Left renal cortex interstitium (tissue), 4 donors: ENCODE measurements around the gene HECW1. TPM values are rescaled to one million over a fixed set of nuclear protein-coding genes. Genes with fewer than 3 reads are reported as not detected.
"Not testable (repeated sequence)": the region's sequence is repeated elsewhere in the genome, so short reads cannot be mapped to it uniquely, and the experiment has no call there.

ENCODE experiments used
- DNase-seq, 4 donors: peaks; one replicate each; pipeline ENCODE4 v3.0.0-alpha.2; 2013; ENCODE audit warnings: low read depth in 4 of 4, low spot score in 2 of 4, missing footprints in 1 of 4
- polyA plus RNA-seq, 4 donors: library from polyadenylated mRNA; unstranded; fragments of 120-200 nt; gene quantifications; one replicate each; pipeline ENCODE4 v1.2.1, GENCODE V29; 2013; ENCODE audit not compliant: insufficient read length in 4 of 4

HECW1 gene
- 10 to 100 TPM in 1 of 4 donors, 1 to 10 TPM in 3; 4.3 to 11.2 (median 6.3) TPM for polyA plus RNA-seq

- DNase-seq, result no peak
Measured at GRCh38 chr7:43112459-43112940, at the start of gene HECW1. HECW1 (plus strand) TSS chr7:43112647; CDS start chr7:43243906, 131,259 bp downstream.

- DNase-seq, result no peak
Measured at GRCh38 chr7:43071604-43072003, 40.8 kb upstream of the HECW1 start.

- DNase-seq, result no peak
Measured at GRCh38 chr7:43072530-43072929, 39.9 kb upstream of the HECW1 start.

GRCh38 chr7:43073811-43074210, 38.6 kb upstream of the HECW1 start:
- not testable (repeated sequence) for DNase-seq

- no peak for DNase-seq
Measured at GRCh38 chr7:43076189-43076605, 36.2 kb upstream of the HECW1 start.

- DNase-seq, result no peak
Measured at GRCh38 chr7:43076606-43077005, 35.8 kb upstream of the HECW1 start.

GRCh38 chr7:43077285-43077684, 35.2 kb upstream of the HECW1 start:
- no peak for DNase-seq

GRCh38 chr7:43077732-43078391, 34.6 kb upstream of the HECW1 start:
- no peak for DNase-seq

GRCh38 chr7:43078794-43079193, 33.7 kb upstream of the HECW1 start:
- no peak for DNase-seq

- DNase-seq, result no peak
Measured at GRCh38 chr7:43081603-43082002, 30.8 kb upstream of the HECW1 start.

GRCh38 chr7:43083106-43083505, 29.3 kb upstream of the HECW1 start:
- DNase-seq, result no peak

- DNase-seq, result no peak
Measured at GRCh38 chr7:43085017-43085416, 27.4 kb upstream of the HECW1 start.

- no peak for DNase-seq
Measured at GRCh38 chr7:43085992-43086391, 26.5 kb upstream of the HECW1 start.

- no peak for DNase-seq
Measured at GRCh38 chr7:43092819-43093218, 19.6 kb upstream of the HECW1 start.

- DNase-seq, result no peak
Measured at GRCh38 chr7:43096875-43097274, 15.6 kb upstream of the HECW1 start.

GRCh38 chr7:43099750-43100149, 12.7 kb upstream of the HECW1 start:
- DNase-seq, result no peak

- DNase-seq, result no peak
Measured at GRCh38 chr7:43104874-43105520, 7.5 kb upstream of the HECW1 start.

GRCh38 chr7:43105521-43106120, 6.8 kb upstream of the HECW1 start:
- no peak for DNase-seq

GRCh38 chr7:43108255-43109011, 4.0 kb upstream of the HECW1 start:
- DNase-seq, result no peak

- no peak for DNase-seq
Measured at GRCh38 chr7:43110791-43111535, 1.5 kb upstream of the HECW1 start.
